Measurements from ENCODE around the gene TFCP2L1.

DNA sequence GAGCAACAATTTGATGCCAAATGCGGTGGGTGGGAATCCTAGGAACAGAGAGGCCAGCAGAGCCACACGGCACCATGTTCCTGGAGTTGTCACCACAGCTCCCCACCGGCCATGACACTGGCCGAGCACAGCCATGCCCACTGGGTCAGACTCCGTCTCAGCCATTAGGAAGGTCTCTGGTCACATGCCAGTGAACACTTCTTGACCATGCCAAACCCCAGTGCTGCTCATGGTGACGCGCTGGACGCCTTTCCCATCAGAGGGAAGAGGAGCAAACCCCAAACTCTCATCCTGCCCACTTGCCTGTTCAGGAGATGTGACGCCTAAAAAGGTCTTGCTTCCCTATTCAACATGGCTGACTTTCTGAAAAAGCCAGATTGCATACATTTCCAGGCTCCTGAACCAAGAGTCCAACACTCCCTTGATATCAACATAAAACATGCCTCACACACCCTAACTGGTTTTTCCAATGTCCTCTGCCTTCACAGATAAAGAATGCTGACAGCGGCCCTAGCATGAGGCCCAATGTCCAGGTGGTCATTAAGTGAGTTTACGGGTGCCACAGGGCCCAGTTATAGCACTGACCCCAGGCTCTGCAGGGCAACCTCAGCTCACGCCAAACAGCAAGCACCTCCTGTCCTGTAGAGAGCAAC lies 31.9 kb downstream of the TFCP2L1 start:
- TF ChIP-seq, protein P1, sequence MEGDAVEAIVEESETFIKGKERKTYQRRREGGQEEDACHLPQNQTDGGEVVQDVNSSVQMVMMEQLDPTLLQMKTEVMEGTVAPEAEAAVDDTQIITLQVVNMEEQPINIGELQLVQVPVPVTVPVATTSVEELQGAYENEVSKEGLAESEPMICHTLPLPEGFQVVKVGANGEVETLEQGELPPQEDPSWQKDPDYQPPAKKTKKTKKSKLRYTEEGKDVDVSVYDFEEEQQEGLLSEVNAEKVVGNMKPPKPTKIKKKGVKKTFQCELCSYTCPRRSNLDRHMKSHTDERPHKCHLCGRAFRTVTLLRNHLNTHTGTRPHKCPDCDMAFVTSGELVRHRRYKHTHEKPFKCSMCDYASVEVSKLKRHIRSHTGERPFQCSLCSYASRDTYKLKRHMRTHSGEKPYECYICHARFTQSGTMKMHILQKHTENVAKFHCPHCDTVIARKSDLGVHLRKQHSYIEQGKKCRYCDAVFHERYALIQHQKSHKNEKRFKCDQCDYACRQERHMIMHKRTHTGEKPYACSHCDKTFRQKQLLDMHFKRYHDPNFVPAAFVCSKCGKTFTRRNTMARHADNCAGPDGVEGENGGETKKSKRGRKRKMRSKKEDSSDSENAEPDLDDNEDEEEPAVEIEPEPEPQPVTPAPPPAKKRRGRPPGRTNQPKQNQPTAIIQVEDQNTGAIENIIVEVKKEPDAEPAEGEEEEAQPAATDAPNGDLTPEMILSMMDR (IDR thresholded peaks at IDR 0.05), result no peak
- no peak for TF ChIP-seq EP300 (IDR thresholded peaks at IDR 0.05)
